Measurements from ENCODE around the gene CLDN1.

DNA sequence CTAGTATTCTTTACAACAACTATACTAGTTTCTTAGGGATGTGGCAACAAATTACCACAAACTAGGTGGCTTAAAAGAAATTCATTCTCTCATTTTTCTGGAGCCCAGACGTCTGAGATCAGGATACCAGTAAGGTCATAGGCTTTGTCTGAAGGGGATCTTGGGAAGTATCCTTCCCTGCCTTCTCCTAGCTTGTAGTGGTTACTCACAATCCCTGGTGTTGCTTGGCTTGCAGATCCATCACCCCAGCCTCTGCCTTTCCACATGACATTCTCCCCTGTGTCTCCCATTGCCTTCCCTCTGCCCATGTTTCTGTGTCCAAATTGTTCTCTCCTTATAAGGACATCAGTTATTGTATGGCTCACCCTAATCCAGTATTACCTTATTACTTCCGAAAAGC is 24.3 kb upstream of the CLDN1 start:
- TF ChIP-seq, protein P1, sequence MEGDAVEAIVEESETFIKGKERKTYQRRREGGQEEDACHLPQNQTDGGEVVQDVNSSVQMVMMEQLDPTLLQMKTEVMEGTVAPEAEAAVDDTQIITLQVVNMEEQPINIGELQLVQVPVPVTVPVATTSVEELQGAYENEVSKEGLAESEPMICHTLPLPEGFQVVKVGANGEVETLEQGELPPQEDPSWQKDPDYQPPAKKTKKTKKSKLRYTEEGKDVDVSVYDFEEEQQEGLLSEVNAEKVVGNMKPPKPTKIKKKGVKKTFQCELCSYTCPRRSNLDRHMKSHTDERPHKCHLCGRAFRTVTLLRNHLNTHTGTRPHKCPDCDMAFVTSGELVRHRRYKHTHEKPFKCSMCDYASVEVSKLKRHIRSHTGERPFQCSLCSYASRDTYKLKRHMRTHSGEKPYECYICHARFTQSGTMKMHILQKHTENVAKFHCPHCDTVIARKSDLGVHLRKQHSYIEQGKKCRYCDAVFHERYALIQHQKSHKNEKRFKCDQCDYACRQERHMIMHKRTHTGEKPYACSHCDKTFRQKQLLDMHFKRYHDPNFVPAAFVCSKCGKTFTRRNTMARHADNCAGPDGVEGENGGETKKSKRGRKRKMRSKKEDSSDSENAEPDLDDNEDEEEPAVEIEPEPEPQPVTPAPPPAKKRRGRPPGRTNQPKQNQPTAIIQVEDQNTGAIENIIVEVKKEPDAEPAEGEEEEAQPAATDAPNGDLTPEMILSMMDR (IDR thresholded peaks at IDR 0.05): no peak
- TF ChIP-seq EZH2phosphoT487 (IDR thresholded peaks at IDR 0.05; ENCODE audit: borderline replicate concordance, low read depth) (no peak), GABPA (IDR thresholded peaks at IDR 0.05; ENCODE audit: low read depth) (no peak), EP300 (IDR thresholded peaks at IDR 0.05; ENCODE audit: borderline replicate concordance in 1 of 2, low read depth in 1 of 2, low read length in 1 of 2) (no peak), POLR2AphosphoS5 (IDR thresholded peaks at IDR 0.05; ENCODE audit: low read depth, low read length) (no peak), TAF1 (IDR thresholded peaks at IDR 0.05; ENCODE audit: borderline replicate concordance, low read depth, low read length) (no peak), RCOR1 (IDR thresholded peaks at IDR 0.05; ENCODE audit: low read length) (no peak), NRF1 (IDR thresholded peaks at IDR 0.05; ENCODE audit: low read depth, low read length) (no peak), SMC3 (IDR thresholded peaks at IDR 0.05; ENCODE audit: low read depth, low read length) (no peak), RFX5 (IDR thresholded peaks at IDR 0.05; ENCODE audit: low read length) (no peak)
- TF ChIP-seq, protein P2, sequence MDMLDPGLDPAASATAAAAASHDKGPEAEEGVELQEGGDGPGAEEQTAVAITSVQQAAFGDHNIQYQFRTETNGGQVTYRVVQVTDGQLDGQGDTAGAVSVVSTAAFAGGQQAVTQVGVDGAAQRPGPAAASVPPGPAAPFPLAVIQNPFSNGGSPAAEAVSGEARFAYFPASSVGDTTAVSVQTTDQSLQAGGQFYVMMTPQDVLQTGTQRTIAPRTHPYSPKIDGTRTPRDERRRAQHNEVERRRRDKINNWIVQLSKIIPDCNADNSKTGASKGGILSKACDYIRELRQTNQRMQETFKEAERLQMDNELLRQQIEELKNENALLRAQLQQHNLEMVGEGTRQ (IDR thresholded peaks at IDR 0.05; ENCODE audit: borderline replicate concordance, low read depth, low read length): no peak
- TF ChIP-seq, protein P3, sequence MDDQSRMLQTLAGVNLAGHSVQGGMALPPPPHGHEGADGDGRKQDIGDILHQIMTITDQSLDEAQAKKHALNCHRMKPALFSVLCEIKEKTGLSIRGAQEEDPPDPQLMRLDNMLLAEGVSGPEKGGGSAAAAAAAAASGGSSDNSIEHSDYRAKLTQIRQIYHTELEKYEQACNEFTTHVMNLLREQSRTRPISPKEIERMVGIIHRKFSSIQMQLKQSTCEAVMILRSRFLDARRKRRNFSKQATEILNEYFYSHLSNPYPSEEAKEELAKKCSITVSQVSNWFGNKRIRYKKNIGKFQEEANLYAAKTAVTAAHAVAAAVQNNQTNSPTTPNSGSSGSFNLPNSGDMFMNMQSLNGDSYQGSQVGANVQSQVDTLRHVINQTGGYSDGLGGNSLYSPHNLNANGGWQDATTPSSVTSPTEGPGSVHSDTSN (IDR thresholded peaks at IDR 0.05): no peak
- TF ChIP-seq, protein P4, sequence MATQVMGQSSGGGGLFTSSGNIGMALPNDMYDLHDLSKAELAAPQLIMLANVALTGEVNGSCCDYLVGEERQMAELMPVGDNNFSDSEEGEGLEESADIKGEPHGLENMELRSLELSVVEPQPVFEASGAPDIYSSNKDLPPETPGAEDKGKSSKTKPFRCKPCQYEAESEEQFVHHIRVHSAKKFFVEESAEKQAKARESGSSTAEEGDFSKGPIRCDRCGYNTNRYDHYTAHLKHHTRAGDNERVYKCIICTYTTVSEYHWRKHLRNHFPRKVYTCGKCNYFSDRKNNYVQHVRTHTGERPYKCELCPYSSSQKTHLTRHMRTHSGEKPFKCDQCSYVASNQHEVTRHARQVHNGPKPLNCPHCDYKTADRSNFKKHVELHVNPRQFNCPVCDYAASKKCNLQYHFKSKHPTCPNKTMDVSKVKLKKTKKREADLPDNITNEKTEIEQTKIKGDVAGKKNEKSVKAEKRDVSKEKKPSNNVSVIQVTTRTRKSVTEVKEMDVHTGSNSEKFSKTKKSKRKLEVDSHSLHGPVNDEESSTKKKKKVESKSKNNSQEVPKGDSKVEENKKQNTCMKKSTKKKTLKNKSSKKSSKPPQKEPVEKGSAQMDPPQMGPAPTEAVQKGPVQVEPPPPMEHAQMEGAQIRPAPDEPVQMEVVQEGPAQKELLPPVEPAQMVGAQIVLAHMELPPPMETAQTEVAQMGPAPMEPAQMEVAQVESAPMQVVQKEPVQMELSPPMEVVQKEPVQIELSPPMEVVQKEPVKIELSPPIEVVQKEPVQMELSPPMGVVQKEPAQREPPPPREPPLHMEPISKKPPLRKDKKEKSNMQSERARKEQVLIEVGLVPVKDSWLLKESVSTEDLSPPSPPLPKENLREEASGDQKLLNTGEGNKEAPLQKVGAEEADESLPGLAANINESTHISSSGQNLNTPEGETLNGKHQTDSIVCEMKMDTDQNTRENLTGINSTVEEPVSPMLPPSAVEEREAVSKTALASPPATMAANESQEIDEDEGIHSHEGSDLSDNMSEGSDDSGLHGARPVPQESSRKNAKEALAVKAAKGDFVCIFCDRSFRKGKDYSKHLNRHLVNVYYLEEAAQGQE (IDR thresholded peaks at IDR 0.05; ENCODE audit: low read depth, low read length): no peak

Data from SK-N-SH (cell line).